NOMO-1 (cell line): ENCODE data around the gene SLC2A9.

Experiments
- DNase-seq, 2 experiments: peaks; one replicate each; lab custom pipeline; 2025; ENCODE audit not compliant: unreplicated experiment in 2 of 2; lab: John Stamatoyannopoulos, UW

SLC2A9 gene

GRCh38 chr4:10022346-10023049 is 1.2 kb upstream of the SLC2A9 start:
- peak in 1 of 2 experiments; percentile 43 for DNase-seq

DNA sequence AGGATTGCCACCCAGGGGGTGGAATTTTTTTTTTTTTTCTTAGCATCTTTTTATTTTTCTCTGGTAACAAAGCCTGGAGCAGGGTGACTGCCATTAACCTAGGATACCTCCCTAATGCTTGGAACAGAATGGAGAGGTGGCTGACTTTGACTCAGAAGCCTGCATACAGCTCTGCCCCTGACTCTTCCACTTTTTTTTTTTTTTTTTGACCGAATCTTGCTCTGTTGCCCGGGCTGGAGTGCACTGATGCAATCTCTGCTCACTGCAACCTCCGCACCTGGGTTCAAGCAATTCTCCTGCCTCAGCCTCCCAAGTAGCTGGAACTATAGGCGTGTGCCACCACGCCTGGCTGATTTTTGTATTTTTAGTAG is 341 bp upstream of the SLC2A9 start:
- DNase-seq, result peak in 1 of 2 experiments; percentile 37

DNA sequence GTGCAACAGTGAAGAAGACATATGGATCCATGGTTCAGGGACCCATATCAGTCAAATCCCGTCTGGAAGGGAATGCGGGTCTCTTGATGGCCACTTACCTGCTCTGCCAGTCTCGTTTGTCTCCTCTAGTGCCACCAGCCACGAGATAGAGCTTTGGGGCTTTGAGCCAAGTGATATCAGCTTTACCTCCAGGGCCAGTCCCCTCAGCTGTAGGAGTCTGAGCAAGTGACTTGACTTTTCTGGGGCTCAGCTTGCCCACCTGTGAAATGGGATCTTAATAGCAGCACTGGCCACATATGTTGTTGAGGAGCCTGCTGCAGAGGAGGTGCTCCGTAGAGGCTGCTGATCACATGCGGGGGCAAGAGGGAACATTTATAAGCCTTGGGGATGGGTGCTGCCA is 1.2 kb downstream of the SLC2A9 start:
- DNase-seq, result no peak

GRCh38 chr4:10019521-10020051 is 1.7 kb downstream of the SLC2A9 start:
- DNase-seq, result no peak

- DNase-seq, result peak; percentile 95 to 98
Measured at GRCh38 chr4:10018818-10019461, 2.4 kb downstream of the SLC2A9 start.

GRCh38 chr4:10017037-10017893 is 4.0 kb downstream of the SLC2A9 start:
- no peak for DNase-seq

GRCh38 chr4:10016169-10016568 is 5.1 kb downstream of the SLC2A9 start:
- no peak for DNase-seq

GRCh38 chr4:10015140-10015753 is 6.0 kb downstream of the SLC2A9 start:
- DNase-seq, result peak; percentile 16 to 30

DNA sequence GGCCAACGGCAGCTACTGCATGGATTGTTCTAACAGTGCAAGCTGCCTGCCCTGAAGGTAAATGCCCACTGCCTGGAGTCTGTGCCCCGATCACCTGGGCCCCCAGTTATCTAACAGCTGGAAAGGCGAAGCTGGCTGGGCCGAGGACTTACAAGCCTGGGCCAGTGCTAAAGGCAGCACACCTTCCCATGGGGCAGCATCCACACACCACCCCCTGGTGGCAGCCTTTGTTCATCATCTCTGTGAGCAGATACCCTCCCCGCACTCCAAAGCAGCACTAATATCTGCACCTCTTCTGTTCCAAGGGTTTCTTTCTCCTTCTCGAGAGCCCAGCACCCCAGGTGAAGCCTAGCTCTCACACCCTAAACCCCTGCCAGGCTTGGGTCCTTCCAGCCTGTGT is 7.6 kb downstream of the SLC2A9 start:
- DNase-seq, result peak; percentile 32 to 41

DNA sequence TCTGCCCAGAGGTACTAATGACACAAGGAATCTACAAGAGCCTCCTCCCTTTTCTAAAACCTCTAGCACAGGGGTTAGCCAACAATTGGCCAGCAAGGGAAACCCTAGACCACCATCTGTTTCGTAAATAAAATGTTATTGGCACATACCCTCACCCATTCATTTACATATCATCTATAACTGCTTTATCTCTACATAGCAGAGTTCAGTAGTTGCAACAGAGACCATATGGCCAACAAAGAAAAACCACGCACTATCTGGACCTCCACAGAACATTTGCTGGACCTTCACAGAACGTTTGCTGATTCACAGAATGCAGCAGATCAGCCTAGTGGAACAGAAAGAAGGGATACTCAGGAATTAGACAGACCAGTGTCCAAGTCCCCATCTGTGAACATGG is 9.4 kb downstream of the SLC2A9 start:
- no peak for DNase-seq

DNA sequence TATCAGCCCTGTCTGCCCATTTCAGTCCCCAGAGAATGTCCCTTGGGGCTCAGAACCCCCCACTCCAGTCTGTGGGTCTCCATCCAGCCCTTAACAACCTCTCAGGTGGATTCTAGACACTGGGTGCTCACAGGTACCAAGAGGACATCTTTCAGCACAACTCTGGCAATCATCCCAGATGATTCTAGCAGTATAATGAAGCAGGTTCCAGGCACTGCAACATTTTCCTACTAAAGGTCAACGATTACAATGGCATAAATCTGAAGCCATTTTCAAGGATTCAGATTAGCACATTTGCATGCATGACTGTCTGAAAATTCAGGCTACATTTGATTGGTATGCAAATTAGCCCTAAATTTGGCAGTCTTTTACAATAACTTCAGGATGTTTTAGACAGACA is 10.0 kb downstream of the SLC2A9 start:
- DNase-seq, result no peak

- DNase-seq, result no peak
Measured at GRCh38 chr4:10009861-10010500, 11.3 kb downstream of the SLC2A9 start.

GRCh38 chr4:10008609-10009005 is 12.7 kb downstream of the SLC2A9 start:
- DNase-seq, result no peak

DNA sequence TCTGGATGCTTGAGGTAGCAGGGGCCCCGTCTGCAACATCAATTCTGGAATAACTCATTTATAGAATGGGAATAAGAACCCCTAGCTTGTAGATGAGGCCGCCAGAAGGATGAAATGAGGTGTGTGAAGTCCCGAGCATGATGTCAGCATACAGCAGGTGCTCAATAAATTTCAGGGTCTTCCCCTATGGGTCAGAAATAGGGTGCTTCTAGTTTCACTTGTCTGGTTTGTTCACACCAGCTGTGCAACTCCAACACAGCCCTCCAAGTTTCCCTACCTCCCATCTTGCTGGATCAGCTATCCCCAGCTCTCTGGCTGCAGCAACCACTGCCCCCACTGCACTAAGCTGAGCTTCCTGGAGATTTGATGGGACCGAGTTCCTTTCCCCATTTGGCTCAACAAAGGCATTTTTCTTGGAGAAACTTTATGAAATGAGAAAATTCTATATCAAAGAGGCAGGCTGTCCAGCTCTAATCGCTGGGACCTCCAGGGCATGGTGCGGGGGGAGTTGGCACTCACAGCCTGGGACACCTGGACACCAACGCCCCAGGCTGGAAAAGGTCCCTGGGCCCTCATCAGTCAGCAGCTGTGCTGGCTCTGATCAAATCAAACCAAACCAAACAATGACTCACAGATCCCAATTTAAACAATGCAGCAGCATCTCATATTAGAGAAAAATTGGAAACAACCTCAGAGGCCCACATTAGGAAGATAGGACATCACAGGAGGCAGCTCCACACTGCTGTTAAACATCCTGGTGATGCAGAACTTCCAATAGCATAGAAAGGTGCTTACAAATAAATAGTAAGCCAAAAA is 13.3 kb downstream of the SLC2A9 start:
- DNase-seq, result no peak

GRCh38 chr4:10007436-10007740 is 13.9 kb downstream of the SLC2A9 start:
- DNase-seq, result no peak

- peak; percentile 32 to 43 for DNase-seq
Measured at GRCh38 chr4:10006601-10007435, 14.5 kb downstream of the SLC2A9 start.

DNA sequence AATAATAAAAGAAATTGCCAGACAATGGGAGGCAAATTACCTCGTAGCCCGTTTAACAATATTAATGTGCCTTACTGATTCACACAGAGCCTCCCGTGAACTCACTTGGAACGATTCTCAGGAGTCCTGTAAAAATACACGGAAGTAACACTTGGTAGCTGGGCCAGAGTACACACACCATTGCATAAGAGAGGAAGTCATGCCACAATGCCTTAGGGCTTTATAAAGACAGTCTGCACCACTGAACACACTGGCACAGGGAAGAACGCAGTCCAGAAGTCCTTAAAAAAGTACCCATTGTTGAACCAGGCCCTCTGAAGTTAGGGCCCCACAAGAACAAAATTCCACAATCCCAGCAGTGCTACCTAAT is 15.1 kb downstream of the SLC2A9 start:
- DNase-seq, result peak; percentile 84 to 87

DNA sequence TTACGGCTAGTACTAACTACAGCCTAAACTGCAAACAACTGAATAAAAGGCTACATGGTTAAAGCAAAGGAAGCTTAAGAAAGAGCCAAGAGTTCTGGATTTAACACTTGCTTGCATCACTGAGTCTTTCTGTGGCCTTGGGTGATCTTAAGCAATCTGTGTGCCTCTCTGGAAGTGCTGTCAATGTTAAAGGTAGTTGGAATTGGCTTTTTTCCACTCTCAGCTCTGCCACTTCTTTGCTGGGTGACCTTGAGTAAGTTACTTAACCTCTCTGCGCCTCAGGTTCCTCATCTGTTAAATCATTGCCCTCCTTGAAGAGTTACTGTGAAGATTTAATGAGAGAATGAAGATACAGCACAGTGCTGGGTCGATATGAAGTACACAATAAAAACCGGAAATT is 15.7 kb downstream of the SLC2A9 start:
- peak; percentile 15 to 33 for DNase-seq

- DNase-seq, result no peak
Measured at GRCh38 chr4:10003666-10004065, 17.6 kb downstream of the SLC2A9 start.
